GM10266 (cell line): Measurements from ENCODE around the gene LRRC63.
"Not testable (repeated sequence)": the region's sequence is repeated elsewhere in the genome, so short reads cannot be mapped to it uniquely, and the experiment has no call there.

Experiments
- DNase-seq: peaks from one replicate; pipeline ENCODE4 v3.0.0; 2012; ENCODE audit errors: extremely low spot score
- CTCF ChIP-seq: IDR thresholded peaks from 2 replicates; pipeline ENCODE4 v1.5.1; 2012; ENCODE audit warnings: mild to moderate bottlenecking, low read depth; ENCODE audit not compliant: control insufficient read depth, insufficient read depth; ENCODE audit errors: missing control alignments

The LRRC63 gene

GRCh38 chr13:46211483-46212351 is at the start of gene LRRC63:
LRRC63 (plus strand) TSS chr13:46211928; CDS start chr13:46213035, 1,107 bp downstream.
- no peak for TF ChIP-seq CTCF
- DNase-seq, result peak; percentile 72

DNA sequence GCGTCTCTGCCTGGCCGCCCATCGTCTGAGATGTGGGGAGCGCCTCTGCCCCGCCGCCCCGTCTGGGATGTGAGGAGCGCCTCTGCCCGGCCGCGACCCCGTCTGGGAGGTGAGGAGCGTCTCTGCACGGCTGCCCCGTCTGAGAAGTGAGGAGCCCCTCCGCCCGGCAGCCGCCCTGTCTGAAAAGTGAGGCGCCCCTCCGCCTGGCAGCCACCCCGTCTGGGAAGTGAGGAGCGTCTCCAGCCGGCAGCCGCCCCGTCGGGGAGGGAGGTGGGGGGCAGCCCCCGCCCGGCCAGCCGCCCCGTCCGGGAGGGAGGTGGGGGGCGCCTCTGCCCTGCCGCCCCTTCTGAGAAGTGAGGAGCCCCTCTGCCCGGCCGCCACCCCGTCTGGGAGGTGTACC is 49.0 kb upstream of the LRRC63 start:
- DNase-seq, result not testable (repeated sequence)

DNA sequence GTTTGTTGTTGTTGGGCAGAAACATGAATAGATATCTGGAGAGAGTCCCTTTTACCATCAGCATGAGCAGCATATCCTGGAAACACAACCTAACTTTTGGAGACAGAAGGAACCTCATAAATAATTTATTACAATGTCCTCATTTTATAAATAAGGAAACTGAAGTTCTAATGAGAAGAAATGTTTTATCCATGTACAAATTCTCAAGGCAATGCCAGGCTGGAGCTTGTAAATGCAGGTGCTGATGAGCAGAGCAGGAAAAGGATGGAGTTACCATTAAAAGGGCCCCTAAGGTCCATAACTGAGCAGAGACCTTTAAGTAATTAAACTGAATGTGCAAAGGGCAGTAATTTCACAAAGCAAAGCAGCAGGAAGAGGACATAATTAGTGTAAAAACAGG is 47.1 kb upstream of the LRRC63 start:
- no peak for DNase-seq
- no peak for TF ChIP-seq CTCF

- no peak for TF ChIP-seq CTCF
- peak; percentile 73 for DNase-seq
Observed at GRCh38 chr13:46165485-46166223, 46.1 kb upstream of the LRRC63 start.

- no peak for DNase-seq
- TF ChIP-seq CTCF, result no peak
Observed at GRCh38 chr13:46166224-46166584, 45.5 kb upstream of the LRRC63 start.

GRCh38 chr13:46166947-46167610 is 44.6 kb upstream of the LRRC63 start:
- DNase-seq, result no peak
- no peak for TF ChIP-seq CTCF

GRCh38 chr13:46168341-46168740 is 43.4 kb upstream of the LRRC63 start:
- DNase-seq, result no peak
- TF ChIP-seq CTCF, result no peak
